Measurements from ENCODE around the gene ZDHHC14. TPM values are rescaled to one million over a fixed set of nuclear protein-coding genes. Genes with fewer than 3 reads are reported as not detected.

ZDHHC14 gene
- total RNA-seq, 2 donors from 2014 or later = 10.2 to 10.6 TPM

DNA sequence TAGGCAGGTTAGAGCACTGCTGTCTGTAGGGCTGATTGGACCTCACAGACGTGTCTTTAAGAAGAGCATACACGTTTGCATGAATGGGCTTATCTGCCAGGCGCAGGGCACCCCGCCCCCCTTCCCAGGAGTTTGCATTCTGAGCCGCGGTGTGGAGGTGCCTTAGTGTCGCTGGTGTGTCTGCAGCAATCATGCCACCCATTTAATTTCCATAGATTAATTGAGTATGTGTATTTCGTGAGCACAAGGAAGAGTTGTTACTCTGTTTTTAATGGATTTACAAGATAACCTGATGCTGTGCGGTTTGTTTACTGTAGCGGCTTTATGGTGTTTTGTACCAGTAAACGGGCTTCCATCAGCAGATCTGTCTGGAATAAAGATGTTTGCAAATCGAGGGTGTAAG is 107.7 kb downstream of the ZDHHC14 start:
- 74 to 80% methylated on average over 12 of the region's 12 CpGs for WGBS, 2 donors
- no peak for DNase-seq

DNA sequence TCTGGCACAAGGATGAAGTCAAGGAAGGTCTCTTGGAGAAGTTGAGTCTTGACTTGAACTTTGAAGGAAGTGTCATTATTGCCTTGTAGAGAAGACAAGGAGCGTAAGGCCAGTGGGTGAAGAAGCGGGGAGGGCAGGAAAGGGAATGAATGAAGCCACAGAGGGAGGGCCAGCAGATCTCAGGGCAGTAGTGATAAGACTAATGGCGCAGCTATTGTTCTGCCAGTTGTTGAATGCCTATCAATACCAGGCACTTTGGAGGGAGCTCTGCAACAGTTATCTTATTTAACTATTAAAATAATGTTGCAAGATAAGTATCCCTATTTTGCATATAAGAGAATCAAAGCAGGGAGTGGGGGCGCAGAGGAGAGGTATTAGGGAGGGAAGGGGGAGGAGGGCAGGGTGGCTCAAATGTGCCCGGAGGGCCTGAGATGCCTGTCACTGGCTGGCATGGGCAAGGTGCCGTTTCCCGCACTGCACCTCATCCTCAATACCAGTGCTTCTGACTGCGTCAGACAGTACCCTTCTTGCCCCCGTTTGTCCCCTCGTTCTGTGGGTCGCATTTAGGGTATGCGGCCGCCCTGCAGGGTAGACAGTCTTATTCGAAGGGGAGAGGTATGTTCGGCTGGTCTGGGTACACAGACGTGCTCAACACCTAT is 109.8 kb downstream of the ZDHHC14 start:
- TF ChIP-seq, protein P1, sequence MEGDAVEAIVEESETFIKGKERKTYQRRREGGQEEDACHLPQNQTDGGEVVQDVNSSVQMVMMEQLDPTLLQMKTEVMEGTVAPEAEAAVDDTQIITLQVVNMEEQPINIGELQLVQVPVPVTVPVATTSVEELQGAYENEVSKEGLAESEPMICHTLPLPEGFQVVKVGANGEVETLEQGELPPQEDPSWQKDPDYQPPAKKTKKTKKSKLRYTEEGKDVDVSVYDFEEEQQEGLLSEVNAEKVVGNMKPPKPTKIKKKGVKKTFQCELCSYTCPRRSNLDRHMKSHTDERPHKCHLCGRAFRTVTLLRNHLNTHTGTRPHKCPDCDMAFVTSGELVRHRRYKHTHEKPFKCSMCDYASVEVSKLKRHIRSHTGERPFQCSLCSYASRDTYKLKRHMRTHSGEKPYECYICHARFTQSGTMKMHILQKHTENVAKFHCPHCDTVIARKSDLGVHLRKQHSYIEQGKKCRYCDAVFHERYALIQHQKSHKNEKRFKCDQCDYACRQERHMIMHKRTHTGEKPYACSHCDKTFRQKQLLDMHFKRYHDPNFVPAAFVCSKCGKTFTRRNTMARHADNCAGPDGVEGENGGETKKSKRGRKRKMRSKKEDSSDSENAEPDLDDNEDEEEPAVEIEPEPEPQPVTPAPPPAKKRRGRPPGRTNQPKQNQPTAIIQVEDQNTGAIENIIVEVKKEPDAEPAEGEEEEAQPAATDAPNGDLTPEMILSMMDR (IDR thresholded peaks at IDR 0.05) = no peak
- no peak for TF ChIP-seq POLR2A (IDR thresholded peaks at IDR 0.05)
- no peak for DNase-seq
- no peak for ATAC-seq
- no peaks in the 10 kb centered on the region for H3K27me3 ChIP-seq
- peaks cover 7% of the 10 kb centered on the region for H3K4me1 ChIP-seq
- intact Hi-C loops (cut with DNase I) = no loop called here
- H3K36me3 ChIP-seq (replicated peaks in 1 of 2; ENCODE audit: insufficient read depth in 1 of 2, low read depth in 2 of 2) = no peaks in the 10 kb centered on the region
- 88 to 92% methylated on average over 16 of the region's 16 CpGs for WGBS, 2 donors
- H3K4me3 ChIP-seq = no peak overlapping the region
- H3K27ac ChIP-seq = no peak overlapping the region
- no peaks in the 10 kb centered on the region for H3K9me3 ChIP-seq

More for the DNA sequence above, 107.7 kb downstream of the ZDHHC14 start:
- H3K9me3 ChIP-seq = no peaks in the 10 kb centered on the region
- no peak overlapping the region for H3K27ac ChIP-seq
- peaks cover under 1% of the 10 kb centered on the region for H3K4me1 ChIP-seq
- no peak for TF ChIP-seq POLR2A (IDR thresholded peaks at IDR 0.05)
- TF ChIP-seq, protein P1 (IDR thresholded peaks at IDR 0.05) = no peak
- no peaks in the 10 kb centered on the region for H3K36me3 ChIP-seq (replicated peaks in 1 of 2; ENCODE audit: insufficient read depth in 1 of 2, low read depth in 2 of 2)
- H3K4me3 ChIP-seq = no peak overlapping the region
- ATAC-seq = no peak
- intact Hi-C loops (cut with DNase I) = no loop called here
- H3K27me3 ChIP-seq = no peaks in the 10 kb centered on the region

DNA sequence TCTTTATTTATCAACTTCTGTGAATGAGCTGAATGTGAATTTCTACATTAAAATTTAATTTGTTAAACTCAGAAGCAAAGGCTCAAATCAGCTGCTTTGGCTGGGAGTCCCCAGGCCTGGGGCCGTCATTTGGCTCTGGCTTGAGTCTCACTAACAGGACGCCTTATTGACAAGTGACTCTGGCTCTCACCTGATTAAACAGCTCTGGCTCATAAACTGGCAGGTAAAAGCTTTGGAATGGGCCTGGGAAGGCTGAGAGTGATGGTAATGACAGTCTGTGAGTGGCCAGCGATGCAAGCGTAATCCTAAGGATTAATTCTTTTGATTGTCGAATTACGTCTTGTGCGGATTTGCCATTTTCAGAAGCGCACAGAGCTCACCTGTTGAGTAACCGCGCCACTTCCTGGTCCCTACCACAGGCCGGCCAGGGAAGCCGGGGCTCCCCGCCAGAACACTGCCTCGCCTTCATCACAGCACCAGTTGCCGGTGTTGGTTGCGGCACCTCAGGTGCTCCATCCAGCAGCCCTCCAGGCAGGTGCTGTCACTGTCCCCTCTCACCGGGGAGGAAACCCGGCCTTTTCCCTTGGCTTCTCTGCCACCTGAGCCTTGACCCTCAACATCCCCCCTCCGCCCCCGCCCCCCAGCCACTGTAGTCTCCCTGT is 110.7 kb downstream of the ZDHHC14 start:
- 87 to 94% methylated on average over 19 to 20 of the region's 20 CpGs for WGBS, 2 donors
- Histone ChIP-seq H3K27ac (no peak overlapping the region), H3K27me3 (no peaks in the 10 kb centered on the region), H3K4me1 (peaks cover 7% of the 10 kb centered on the region), H3K9me3 (no peaks in the 10 kb centered on the region), H3K36me3 (replicated peaks in 1 of 2; ENCODE audit: insufficient read depth in 1 of 2, low read depth in 2 of 2) (no peaks in the 10 kb centered on the region), H3K4me3 (no peak overlapping the region)
- DNase-seq = no peak
- no peak for TF ChIP-seq POLR2A (IDR thresholded peaks at IDR 0.05)
- TF ChIP-seq, protein P1 (IDR thresholded peaks at IDR 0.05) = no peak
- intact Hi-C loops (cut with DNase I) = no loop called here
- no peak for ATAC-seq

- intact Hi-C loops (cut with DNase I) = no loop called here
- no peak overlapping the region for H3K27ac ChIP-seq
- ATAC-seq (no peak), DNase-seq (no peak)
- H3K4me1 ChIP-seq = peaks cover 7% of the 10 kb centered on the region
- H3K9me3 ChIP-seq = no peaks in the 10 kb centered on the region
- H3K4me3 ChIP-seq = no peak overlapping the region
- no peaks in the 10 kb centered on the region for H3K27me3 ChIP-seq
- no peaks in the 10 kb centered on the region for H3K36me3 ChIP-seq (replicated peaks in 1 of 2; ENCODE audit: insufficient read depth in 1 of 2, low read depth in 2 of 2)
- WGBS, 2 donors = 92 to 94% methylated on average over 11 to 12 of the region's 12 CpGs
- TF ChIP-seq, protein P1 (IDR thresholded peaks at IDR 0.05) = no peak
- no peak for TF ChIP-seq POLR2A (IDR thresholded peaks at IDR 0.05)
Observed at GRCh38 chr6:157492249-157492648, 111.3 kb downstream of the ZDHHC14 start.

Measured in body of pancreas (tissue), 4 donors.